ENCODE results near the gene CHST3.
"Not testable (repeated sequence)": the region's sequence is repeated elsewhere in the genome, so short reads cannot be mapped to it uniquely, and the experiment has no call there.

CHST3 gene

DNA sequence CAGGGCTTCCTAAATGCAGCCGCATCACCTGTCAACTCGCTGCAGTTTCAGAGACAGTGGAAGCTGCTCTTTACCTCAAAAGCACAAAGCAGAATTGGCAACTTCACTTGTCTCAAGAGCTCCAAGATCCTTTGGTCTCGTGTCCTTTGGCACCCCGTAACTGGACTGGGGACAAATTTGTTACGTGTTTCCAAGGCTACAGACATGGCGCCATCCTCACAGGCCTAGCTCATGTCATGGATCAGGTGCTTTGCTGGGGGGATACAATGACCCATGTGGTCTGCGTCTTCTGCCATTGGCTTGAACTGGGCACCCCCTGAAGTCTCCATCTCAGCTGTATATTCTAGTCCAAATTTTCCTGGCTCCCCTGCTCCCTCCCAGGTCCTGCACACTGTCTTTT is 48.6 kb downstream of the CHST3 start:
- DNase-seq: no peak

GRCh38 chr10:72013202-72013945 is 49.2 kb downstream of the CHST3 start:
- DNase-seq: no peak

DNA sequence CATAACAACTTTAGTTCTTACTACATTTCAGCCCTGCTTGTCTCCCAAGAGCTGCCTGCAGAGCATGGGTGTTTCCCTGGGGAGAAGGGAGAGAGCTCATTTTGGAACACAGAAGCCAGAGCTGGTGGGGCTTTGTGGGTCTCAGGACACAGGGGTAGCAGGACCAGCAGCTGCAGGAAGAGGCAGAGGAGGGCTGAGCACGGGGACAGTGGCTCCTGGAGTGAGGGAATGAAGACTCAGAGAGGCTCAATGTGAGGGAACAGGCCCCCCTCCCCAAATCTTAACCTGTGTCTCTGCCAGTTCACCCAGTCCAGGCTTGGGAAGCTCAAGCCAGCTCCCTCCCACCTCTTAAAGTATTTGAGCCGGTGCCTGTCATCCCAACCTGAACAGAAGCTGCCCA is 50.0 kb downstream of the CHST3 start:
- no peak for DNase-seq

DNA sequence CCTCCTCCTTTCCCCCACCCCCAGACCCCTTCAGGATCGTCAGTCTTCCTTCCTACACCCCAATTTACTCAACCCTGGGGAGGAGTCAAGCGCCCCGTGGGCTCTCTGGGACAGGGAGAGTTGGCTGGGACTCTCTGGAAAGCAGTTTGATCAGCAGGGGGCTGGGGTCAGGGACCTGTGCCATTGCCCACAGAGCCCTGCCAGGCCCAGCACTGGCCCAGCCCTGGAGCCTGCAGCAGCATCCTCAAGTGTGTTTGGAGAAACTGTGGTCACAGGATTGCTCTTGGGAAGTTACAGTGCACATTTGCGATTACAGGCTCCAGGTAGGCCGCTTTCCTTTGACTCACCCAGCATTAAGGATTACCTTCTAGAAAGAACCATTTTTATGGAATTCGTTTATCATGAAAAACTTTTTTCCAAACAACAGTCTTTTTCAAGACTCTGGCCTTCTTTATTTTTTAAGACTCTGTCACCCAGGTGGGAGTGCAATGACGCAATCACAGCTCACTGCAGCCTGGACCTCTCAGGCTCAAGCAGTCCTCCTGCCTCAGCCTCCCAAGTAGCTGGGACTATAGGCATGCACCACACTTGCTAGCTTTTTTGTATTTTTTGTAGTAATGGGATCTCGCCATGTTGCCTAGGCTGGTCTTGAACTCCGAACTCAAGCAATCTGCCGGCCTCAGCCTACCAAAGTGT is 50.7 kb downstream of the CHST3 start:
- DNase-seq: no peak

GRCh38 chr10:72015841-72016240 is 51.6 kb downstream of the CHST3 start:
- no peak for DNase-seq

- no peak for DNase-seq
Observed at GRCh38 chr10:72016608-72017300, 52.6 kb downstream of the CHST3 start.

DNA sequence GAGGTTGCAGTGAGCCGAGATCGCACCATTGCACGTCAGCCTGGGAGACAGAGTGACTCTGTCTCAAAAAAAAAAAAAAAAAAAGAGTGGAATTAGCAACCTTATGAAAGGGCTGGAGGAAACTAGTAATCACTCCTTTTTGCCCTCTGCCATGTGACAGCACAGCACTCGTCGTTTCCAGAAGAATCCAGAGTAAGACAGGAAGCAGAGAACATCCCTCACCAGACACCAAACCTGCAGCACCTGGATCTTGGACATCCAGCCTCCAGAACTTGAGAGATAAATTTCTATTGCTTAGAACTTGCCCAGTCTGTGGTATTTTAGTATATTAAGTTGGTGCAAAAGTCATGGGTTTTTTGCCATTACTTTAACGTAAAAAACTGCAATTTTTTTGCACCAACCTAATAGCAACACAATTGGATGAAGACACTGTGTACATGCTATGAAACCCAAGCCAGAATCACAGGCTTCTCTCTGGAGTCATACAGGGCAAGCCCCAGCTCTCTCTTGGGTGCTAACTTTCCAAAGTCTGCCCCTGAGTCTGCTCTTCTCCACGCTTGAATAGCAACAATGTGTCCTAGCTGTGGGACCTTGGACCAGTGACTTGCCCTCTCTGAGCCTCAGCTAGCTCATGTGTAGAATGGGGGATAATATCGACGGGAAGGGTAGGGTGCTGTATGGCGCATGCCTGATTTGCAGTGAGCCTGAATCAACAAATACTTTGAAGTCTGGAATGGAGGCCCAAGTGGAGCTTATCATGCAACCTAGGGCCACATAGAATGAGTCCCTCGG is 55.1 kb downstream of the CHST3 start:
- DNase-seq: no peak

DNA sequence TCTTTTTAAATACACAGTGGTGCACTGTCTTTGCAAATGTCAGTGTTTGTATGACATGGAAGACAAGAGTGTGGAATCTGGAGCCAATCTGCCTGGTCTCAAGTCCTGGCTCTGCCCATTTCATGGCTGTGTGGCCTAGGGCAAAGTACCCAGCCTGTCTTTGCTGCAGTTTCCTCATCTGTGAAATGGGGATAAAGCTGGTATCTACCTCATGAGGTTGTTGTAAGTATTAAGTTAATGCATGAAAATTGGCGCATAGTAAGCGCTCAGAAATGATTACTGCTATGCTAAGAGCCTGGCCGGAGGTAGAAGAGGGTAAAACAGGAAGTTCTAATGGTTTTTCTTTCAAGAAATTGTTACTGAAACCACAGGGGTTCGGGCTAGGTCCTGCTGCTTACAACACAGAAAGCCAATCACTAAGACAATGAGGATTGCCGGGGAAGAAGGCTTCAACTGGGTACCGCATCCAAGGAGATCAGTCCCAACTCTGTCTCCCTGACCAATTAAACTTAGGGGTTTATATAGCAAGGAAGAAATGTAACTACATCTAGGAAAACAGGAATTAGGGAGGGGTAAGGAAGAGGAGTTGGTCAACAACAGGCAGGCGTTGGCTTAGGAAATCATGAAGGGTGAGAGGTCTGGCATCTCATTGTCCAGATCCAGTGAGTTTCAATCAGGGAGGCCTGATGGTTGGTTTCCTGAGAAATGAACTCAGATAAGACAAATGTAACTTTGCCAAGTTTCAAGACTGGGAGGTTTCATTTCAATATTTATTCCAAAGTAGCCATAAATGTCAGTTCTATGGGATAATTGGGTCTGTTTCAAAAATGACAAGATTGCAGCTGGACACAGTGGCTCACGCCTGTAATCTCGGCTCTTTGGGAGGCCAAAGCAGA is 57.0 kb downstream of the CHST3 start:
- DNase-seq: no peak

DNA sequence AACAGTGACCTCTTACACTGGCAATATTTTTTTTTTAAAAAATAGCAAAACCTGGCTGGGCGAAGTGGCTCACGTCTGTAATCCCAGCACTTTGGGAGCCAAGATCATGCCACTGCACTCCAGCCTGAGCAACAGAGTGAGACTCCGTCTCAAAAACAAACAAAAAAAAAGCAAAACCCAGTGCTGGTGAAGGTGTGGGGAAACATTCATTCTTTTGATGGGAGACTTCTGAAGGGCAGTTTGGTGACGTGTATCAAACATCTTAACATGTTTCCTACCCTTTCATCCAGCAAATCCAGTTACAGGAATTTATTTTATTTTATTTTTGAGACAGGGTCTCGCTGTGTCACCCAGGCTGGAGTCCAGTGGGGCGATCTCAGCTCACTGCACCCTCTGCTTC is 58.0 kb downstream of the CHST3 start:
- no peak for DNase-seq

DNA sequence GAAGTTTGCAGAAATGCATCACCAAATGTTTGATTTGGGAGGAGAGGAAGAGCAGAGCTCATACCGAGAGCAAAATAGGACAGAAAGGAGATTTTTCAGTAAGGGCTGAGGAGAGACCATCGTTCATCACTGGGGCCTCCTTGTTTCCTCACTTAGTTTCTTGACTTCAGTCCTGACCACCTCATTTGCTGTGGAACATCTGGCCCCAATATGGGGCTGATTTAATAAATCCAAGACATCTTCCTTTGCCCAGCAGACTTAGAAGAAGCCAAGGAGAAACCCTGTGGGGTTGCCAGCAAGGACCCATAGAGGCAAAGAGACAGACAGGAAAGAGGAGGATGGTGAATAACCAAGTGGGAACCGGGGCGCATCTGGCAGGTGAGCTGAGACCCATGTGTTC is 60.4 kb downstream of the CHST3 start:
- DNase-seq: no peak

DNA sequence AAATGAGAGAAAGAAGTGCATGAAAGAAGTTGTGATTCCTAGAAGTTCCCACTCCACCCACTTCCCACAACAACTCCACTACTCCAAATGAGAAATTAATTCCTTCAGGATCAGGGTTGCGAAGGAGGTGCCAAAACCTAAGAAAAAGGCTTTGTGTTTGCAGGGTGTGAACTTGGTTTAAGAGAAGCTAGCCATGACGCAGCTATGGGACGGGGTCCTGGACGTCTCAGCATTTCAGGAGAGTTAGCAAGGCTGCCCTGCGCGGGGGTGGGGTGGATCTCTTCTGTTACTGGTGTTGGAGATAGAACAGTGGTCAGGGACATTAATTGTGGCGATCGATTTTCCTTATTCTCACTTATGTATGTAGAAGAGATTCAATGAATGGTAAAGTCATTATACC is 61.2 kb downstream of the CHST3 start:
- no peak for DNase-seq

DNA sequence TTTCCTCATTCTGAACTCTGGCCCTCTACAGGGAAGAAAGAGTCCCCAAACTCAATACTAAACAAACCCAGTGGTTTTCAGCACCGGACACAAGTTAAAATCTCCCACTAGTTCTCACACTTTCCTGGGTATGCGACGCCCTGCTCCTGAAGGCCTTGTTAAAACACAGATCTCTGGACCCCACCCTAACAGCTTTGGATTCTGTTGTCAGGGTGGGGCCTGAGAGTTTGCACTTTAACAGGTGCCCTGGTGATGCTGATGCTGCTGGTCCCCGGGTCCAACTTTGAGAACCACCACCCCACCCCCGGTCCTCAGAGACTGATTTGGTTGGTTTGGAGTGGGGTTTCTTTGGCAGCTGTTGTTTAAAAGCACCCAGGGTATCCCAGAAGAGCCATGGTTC is 61.6 kb downstream of the CHST3 start:
- no peak for DNase-seq

DNA sequence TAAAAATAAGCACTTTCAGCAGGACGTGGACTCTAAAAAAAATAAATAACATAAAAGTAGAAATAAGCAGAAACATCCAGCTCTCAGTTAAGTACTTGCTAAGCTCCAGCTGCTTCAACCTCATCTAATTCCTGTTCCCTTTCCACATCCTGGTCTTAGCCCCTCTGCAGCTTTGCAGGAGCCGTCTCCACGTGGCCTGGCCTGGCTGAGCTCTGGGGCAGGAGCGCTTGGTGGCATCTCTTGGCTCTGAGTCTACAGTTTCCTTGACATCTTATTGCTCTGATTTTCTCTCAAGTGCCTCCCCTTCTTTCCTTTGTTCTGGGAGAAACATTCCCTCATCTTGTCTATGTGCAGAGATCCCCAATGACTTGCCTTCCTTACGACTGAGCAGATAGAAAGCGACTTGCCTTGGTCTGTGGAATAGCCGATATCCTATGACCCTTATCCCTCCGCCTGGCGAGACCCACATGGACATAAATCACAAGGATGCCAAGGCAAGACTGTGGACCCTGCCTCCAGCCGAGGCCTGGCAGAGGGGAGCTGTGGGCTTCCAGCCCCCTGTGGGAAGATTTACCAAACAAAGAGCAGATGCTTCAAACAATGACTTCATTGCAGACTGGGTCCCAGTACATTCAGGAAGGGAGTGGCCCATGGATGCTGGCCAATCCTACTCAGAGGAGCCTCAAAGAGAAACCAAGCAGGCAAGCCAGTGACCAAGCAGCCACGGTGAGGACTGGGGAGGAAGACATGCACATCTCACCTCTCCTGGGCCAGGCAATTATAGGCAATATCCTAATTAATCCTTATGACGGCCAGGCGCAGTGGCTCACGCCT is 62.3 kb downstream of the CHST3 start:
- DNase-seq: no peak

DNA sequence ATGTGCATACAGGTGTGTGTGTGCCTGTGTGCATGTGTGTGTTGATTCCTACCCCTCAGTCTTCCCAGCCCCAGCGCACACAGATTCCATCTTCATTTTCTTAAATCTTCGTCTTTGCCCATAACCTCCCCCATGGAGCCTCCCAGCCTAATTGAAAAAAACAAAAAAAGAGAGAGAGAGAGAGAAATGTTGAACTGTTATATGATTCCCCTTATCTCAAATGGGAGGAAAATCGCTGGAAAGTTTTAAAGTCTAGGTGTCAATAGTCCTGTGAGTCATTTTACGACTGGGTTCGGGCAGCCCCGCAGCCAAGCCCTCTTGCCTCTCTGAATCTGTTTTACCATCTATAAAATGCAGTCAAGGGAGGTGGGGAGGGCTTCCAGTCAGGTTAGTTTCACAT is 63.3 kb downstream of the CHST3 start:
- no peak for DNase-seq

- no peak for DNase-seq
Observed at GRCh38 chr10:72029414-72029813, 65.2 kb downstream of the CHST3 start.

- no peak for DNase-seq
Observed at GRCh38 chr10:72030762-72031543, 66.8 kb downstream of the CHST3 start.

- DNase-seq: no peak
Observed at GRCh38 chr10:72031706-72032105, 67.5 kb downstream of the CHST3 start.

DNA sequence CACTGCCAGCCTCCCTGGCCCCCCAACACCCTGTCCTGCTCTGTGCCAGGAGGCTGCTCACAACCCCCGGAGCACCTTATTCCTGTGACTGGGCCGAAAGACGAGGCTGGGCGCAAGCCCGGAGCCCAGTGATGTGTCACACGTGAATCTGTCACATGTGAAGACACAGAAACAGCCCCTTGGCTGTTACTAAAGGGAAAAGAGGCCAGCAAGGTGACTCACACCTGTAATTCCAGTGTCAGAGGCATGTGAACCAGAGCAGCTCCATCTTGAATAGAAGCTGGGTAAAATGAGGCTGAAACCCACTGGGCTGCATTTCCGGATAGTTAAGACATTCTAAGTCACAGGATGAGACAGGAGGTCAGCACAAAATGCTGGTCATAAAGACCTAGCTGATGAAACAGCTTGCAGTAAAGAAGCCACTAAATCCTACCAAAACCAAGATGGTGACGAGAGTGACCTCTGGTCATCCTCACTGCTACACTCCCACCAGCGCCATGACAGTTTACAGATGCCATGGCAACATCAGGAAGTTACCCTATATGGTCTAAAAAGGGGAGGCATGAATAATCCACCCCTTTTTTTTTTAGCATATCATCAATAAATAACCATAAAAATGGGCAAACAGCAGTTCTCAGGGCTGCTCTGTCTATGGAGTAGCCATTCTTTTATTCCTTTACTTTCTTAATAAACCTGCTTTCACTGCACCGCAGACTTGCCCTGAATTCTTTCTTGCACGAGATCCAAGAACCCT is 68.4 kb downstream of the CHST3 start:
- not testable (repeated sequence) for DNase-seq

GRCh38 chr10:72034040-72034499 is 69.9 kb downstream of the CHST3 start:
- no peak for DNase-seq
